HCT116 (cell line): ENCODE measurements around the gene C16orf95. TPM values are rescaled to one million over a fixed set of nuclear protein-coding genes. Genes with fewer than 3 reads are reported as not detected.
A peak's percentile ranks its signal among the peaks of the same experiment; 100 is the strongest.

Experiments used
- ATAC-seq: fragments of 200-7000 bp; cut with Tn5 transposase; 2 replicates; pipeline ENCODE4 v1.9.1; 2020; ENCODE audit warnings: mild to moderate bottlenecking, moderate library complexity
- BruUV-seq: library from RNA; stranded (reverse); fragments of 400-500 nt; replicated peaks from 2 replicates; lab custom pipeline; 2021; lab: Mats Ljungman, UMichigan
- CTCF ChIA-PET: fragments of 300-600 bp; sonication (Branson Sonifier 250); formaldehyde crosslinking; loops from one replicate; lab custom pipeline; 2021; ENCODE audit warnings: antibody characterized with exemption; lab: Charles Lee
- POLR2A ChIA-PET: fragments of 300-600, 350-600 bp; sonication (Branson Sonifier 250); formaldehyde crosslinking; loops from one replicate; lab custom pipeline; 2021; ENCODE audit warnings: antibody characterized with exemption; lab: Charles Lee
- RAD21 ChIA-PET, 2 experiments: fragments of 300-600 bp; sonication (Branson Sonifier 250); formaldehyde crosslinking; loops; one replicate each; lab custom pipeline; 2023; ENCODE audit warnings: low total read pairs in 2 of 2; ENCODE audit not compliant: uncharacterized antibody in 2 of 2, unreplicated experiment in 2 of 2, low non-redundant PET in 1 of 2; lab: Charles Lee
- DNase-seq: peaks from one replicate; pipeline ENCODE4 v3.0.0-alpha.2; 2010; ENCODE audit warnings: low read depth, low spot score
- H2AFZ ChIP-seq: fragments of 200-600 bp; shearing (Covaris generic), sonication (generic); 2 replicates; pipeline ENCODE4 v1.6.1; 2017; ENCODE audit warnings: low read depth, mixed run types, mixed read lengths, antibody characterized with exemption, low read length; ENCODE audit not compliant: poor library complexity, severe bottlenecking
- H3K27ac ChIP-seq: 2 replicates; pipeline ENCODE4 v1.5.1; 2012; ENCODE audit warnings: low read depth, low read length
- H3K27me3 ChIP-seq: fragments of 200-600 bp; sonication (generic); 2 replicates; pipeline ENCODE4 v1.6.1; 2016; ENCODE audit warnings: mixed run types, low read length, mixed read lengths; ENCODE audit not compliant: insufficient read depth
- H3K36me3 ChIP-seq, 2 experiments: fragments of 200-500 bp in 1 of 2; fragments of 200-600 bp in 1 of 2; sonication (Bioruptor generic) in 1 of 2; sonication (generic) in 1 of 2; 2 replicates each; pipeline versions ENCODE4 v1.5.1 to v1.6.1; 2014 to 2016; ENCODE audit warnings: low read length in 2 of 2, inconsistent platforms in 1 of 2, mixed read lengths in 1 of 2, mixed run types in 1 of 2; ENCODE audit not compliant: insufficient read depth in 2 of 2, control insufficient read depth in 1 of 2
- H3K4me1 ChIP-seq, 2 experiments: fragments of 200-600 bp in 1 of 2; sonication (generic) in 1 of 2; 2 replicates each; pipeline versions ENCODE4 v1.5.1 to v1.6.1; 2012 to 2017; ENCODE audit warnings: low read length in 2 of 2, inconsistent platforms in 1 of 2, mild to moderate bottlenecking in 1 of 2, mixed read lengths in 1 of 2, mixed run types in 1 of 2, moderate library complexity in 1 of 2; ENCODE audit not compliant: insufficient read depth in 2 of 2, control insufficient read depth in 1 of 2
- H3K4me2 ChIP-seq: fragments of 200-600 bp; sonication (generic); 2 replicates; pipeline ENCODE4 v1.6.1; 2017; ENCODE audit warnings: mixed run types, low read length, mixed read lengths
- H3K4me3 ChIP-seq, 2 experiments: fragments of 200-600 bp in 1 of 2; sonication (generic) in 1 of 2; replicated peaks in 1 of 2; 2 replicates each; pipeline ENCODE4 v1.5.1; 2011 to 2016; ENCODE audit warnings: low read length in 2 of 2, control low read depth in 1 of 2, low read depth in 1 of 2, mild to moderate bottlenecking in 1 of 2, mixed read lengths in 1 of 2, mixed run types in 1 of 2
- H3K79me2 ChIP-seq: fragments of 200-600 bp; sonication (generic); 2 replicates; pipeline ENCODE4 v1.6.1; 2017; ENCODE audit warnings: mild to moderate bottlenecking, mixed run types, low read length, moderate library complexity, mixed read lengths; ENCODE audit not compliant: insufficient read depth
- H3K9ac ChIP-seq: fragments of 200-600 bp; sonication (generic); 2 replicates; pipeline ENCODE4 v1.6.1; 2016; ENCODE audit warnings: low read length, mixed read lengths
- H3K9me2 ChIP-seq: fragments of 200-600 bp; sonication (generic), shearing (Covaris generic); 2 replicates; pipeline ENCODE4 v1.6.1; 2017; ENCODE audit warnings: mixed run types, mild to moderate bottlenecking, moderate library complexity; ENCODE audit not compliant: insufficient read depth
- H3K9me3 ChIP-seq, 2 experiments: fragments of 200-500 bp in 1 of 2; fragments of 200-600 bp in 1 of 2; sonication (Bioruptor generic) in 1 of 2; sonication (generic) in 1 of 2; 2 replicates each; pipeline ENCODE4 v1.6.1; 2014 to 2017; ENCODE audit warnings: low read length in 2 of 2, mixed read lengths in 2 of 2, inconsistent platforms in 1 of 2, low read depth in 1 of 2, mild to moderate bottlenecking in 1 of 2, mixed run types in 1 of 2, moderate library complexity in 1 of 2; ENCODE audit not compliant: control insufficient read depth in 1 of 2, insufficient read depth in 1 of 2
- H4K20me1 ChIP-seq: fragments of 200-600 bp; sonication (generic), shearing (Covaris generic); 2 replicates; pipeline ENCODE4 v1.6.1; 2017; ENCODE audit warnings: mixed run types, mild to moderate bottlenecking, moderate library complexity; ENCODE audit not compliant: insufficient read depth
- CBX3 ChIP-seq: IDR thresholded peaks from 2 replicates; pipeline ENCODE4 v1.6.1; 2012; ENCODE audit warnings: low read depth
- CEBPB ChIP-seq: IDR thresholded peaks from 2 replicates; pipeline ENCODE4 v1.6.1; 2012; ENCODE audit warnings: low read depth
- CTCF ChIP-seq, 3 experiments: fragments of 200-600 bp in 1 of 3; sonication (generic) in 1 of 3; IDR thresholded peaks in 2 of 3; conservative IDR thresholded peaks in 1 of 3; 2 replicates each; pipeline ENCODE4 v1.5.1; 2012 to 2017; ENCODE audit warnings: low read depth in 2 of 3, low read length in 2 of 3, antibody characterized with exemption in 1 of 3, borderline replicate concordance in 1 of 3, control low read depth in 1 of 3, mild to moderate bottlenecking in 1 of 3, mixed read lengths in 1 of 3, mixed run types in 1 of 3, moderate library complexity in 1 of 3; ENCODE audit not compliant: insufficient read depth in 1 of 3
- EGR1 ChIP-seq: IDR thresholded peaks from 2 replicates; pipeline ENCODE4 v1.6.1; 2012; ENCODE audit warnings: low read depth
- EZH2phosphoT487 ChIP-seq: fragments of 200-600 bp; IDR thresholded peaks from 2 replicates; pipeline ENCODE4 v1.6.1; 2018; ENCODE audit warnings: antibody characterized with exemption, borderline replicate concordance
- FOSL1 ChIP-seq: IDR thresholded peaks from 2 replicates; pipeline ENCODE4 v1.6.1; 2012; ENCODE audit warnings: low read depth
- MAX ChIP-seq: IDR thresholded peaks from 2 replicates; pipeline ENCODE4 v1.6.1; 2012
- POLR2AphosphoS5 ChIP-seq: IDR thresholded peaks from 2 replicates; pipeline ENCODE4 v1.6.1; 2011; ENCODE audit warnings: mild to moderate bottlenecking, low read depth, low read length, moderate library complexity
- RAD21 ChIP-seq: IDR thresholded peaks from 2 replicates; pipeline ENCODE4 v1.6.1; 2012; ENCODE audit warnings: low read depth, mild to moderate bottlenecking
- SIN3A ChIP-seq: IDR thresholded peaks from 2 replicates; pipeline ENCODE4 v1.6.1; 2012; ENCODE audit warnings: low read depth
- TCF7L2 ChIP-seq: IDR thresholded peaks from 2 replicates; pipeline ENCODE4 v1.7.0; 2011; ENCODE audit warnings: borderline replicate concordance, inconsistent platforms; ENCODE audit not compliant: insufficient read depth, insufficient read length; ENCODE audit errors: extremely low read depth
- YY1 ChIP-seq: IDR thresholded peaks from 2 replicates; pipeline ENCODE4 v1.6.1; 2011; ENCODE audit warnings: low read length, low read depth, moderate library complexity, mild to moderate bottlenecking; ENCODE audit not compliant: insufficient replicate concordance; ENCODE audit errors: extremely low read depth
- ZFX ChIP-seq: fragments of 450-650 bp; IDR thresholded peaks from 2 replicates; pipeline ENCODE4 v1.6.1; 2017
- ZNF274 ChIP-seq: fragments of 200-500 bp; sonication (Bioruptor generic); IDR thresholded peaks from 2 replicates; pipeline ENCODE4 v1.6.1; 2014; ENCODE audit warnings: mild to moderate bottlenecking, low read depth, low read length, inconsistent platforms
- intact Hi-C: fragments of 100-400 bp; cut with micrococcal nuclease; formaldehyde crosslinking; loops from 2 replicates; pipeline ENCODE4 v1.10.0; 2022
- total RNA-seq: library from RNA; stranded (reverse); gene quantifications from one replicate; pipeline ENCODE4 v1.2.1, GENCODE V29; 2021; ENCODE audit not compliant: unreplicated experiment

The C16orf95 gene
- total RNA-seq, 1 experiment from 2014 or later: 12.2 TPM

GRCh38 chr16:87347932-87348615 lies 30.9 kb upstream of the C16orf95 start:
- no peak for TF ChIP-seq ZNF274
- TF ChIP-seq CTCF (IDR thresholded peaks at IDR 0.05 in 2 of 3, conservative IDR thresholded peaks at IDR 0.05 in 1 of 3; ENCODE audit: borderline replicate concordance in 1 of 3, insufficient read depth in 1 of 3, low read depth in 2 of 3, low read length in 2 of 3): peak in 2 of 3 experiments; percentile 26 to 29; a peak in 1 of 6 replicates
- no peak for TF ChIP-seq CBX3
- POLR2A ChIA-PET: no interaction called here
- ATAC-seq: peak; percentile 49

GRCh38 chr16:87346517-87347060 lies 29.4 kb upstream of the C16orf95 start:
- Histone ChIP-seq H3K27ac (no peak overlapping the region), H3K4me1 (no peaks in the 10 kb centered on the region), H3K27me3 (no peaks in the 10 kb centered on the region), H4K20me1 (no peaks in the 10 kb centered on the region; the same call in 1 of the 2 replicates), H3K9ac (no peak overlapping the region), H3K9me3 (no peaks in the 10 kb centered on the region), H3K4me3 (no peak overlapping the region), H3K9me2 (no peaks in the 10 kb centered on the region), H3K36me3 (peaks cover 19 to 40% of the 10 kb centered on the region in 2 experiments; a peak in 3 of 4 replicates), H3K4me2 (no peak overlapping the region), H3K79me2 (peaks cover 36% of the 10 kb centered on the region; the same call in 1 of the 2 replicates), H2AFZ (no peak overlapping the region)
- CTCF ChIA-PET: no interaction called here
- ATAC-seq (no peak), DNase-seq (no peak)
- BruUV-seq: no TSS peak
- intact Hi-C loops: no loop called here
- RAD21 ChIA-PET: no interaction called here
- POLR2A ChIA-PET: no interaction called here
- no peak for TF ChIP-seq EGR1
- no peak for TF ChIP-seq CTCF (IDR thresholded peaks at IDR 0.05 in 2 of 3, conservative IDR thresholded peaks at IDR 0.05 in 1 of 3; ENCODE audit: borderline replicate concordance in 1 of 3, insufficient read depth in 1 of 3, low read depth in 2 of 3, low read length in 2 of 3)
- no peak for TF ChIP-seq POLR2AphosphoS5
- no peak for TF ChIP-seq ZNF274
- TF ChIP-seq SIN3A: no peak
- no peak for TF ChIP-seq ZFX
- no peak for TF ChIP-seq CBX3
- no peak for TF ChIP-seq RAD21
- TF ChIP-seq YY1: no peak
- no peak for TF ChIP-seq EZH2phosphoT487
- no peak for TF ChIP-seq CEBPB
- no peak for TF ChIP-seq FOSL1
- no peak for TF ChIP-seq TCF7L2
- no peak for TF ChIP-seq MAX

More at GRCh38 chr16:87347932-87348615, 30.9 kb upstream of the C16orf95 start:
- Histone ChIP-seq H2AFZ (no peak overlapping the region), H3K27ac (no peak overlapping the region; the same call in 1 of the 2 replicates), H4K20me1 (no peaks in the 10 kb centered on the region; the same call in 1 of the 2 replicates), H3K79me2 (peaks cover 36% of the 10 kb centered on the region; the same call in 1 of the 2 replicates), H3K9ac (no peak overlapping the region), H3K4me1 (no peaks in the 10 kb centered on the region), H3K36me3 (peaks cover 9 to 28% of the 10 kb centered on the region in 2 experiments; a peak in 3 of 4 replicates), H3K4me3 (no peak overlapping the region), H3K9me3 (no peaks in the 10 kb centered on the region), H3K9me2 (no peaks in the 10 kb centered on the region), H3K4me2 (no peak overlapping the region), H3K27me3 (no peaks in the 10 kb centered on the region)
- intact Hi-C loops: no loop called here
- ChIA-PET CTCF (no interaction called here), RAD21 (no interaction called here)
- no peak for DNase-seq
- no TSS peak for BruUV-seq
